Right lobe of liver (tissue), 6 donors: Measurements from ENCODE around the gene NEUROD1. TPM values are rescaled to one million over a fixed set of nuclear protein-coding genes. Genes with fewer than 3 reads are reported as not detected.

Experiments
- ATAC-seq, 4 donors: fragments of 200-7000 bp; cut with Tn5 transposase; one replicate each; pipeline ENCODE4 v1.9.1; 2020; ENCODE audit warnings: mild to moderate bottlenecking in 4 of 4, moderate library complexity in 4 of 4
- DNase-seq, 3 donors: peaks; one replicate each; pipeline ENCODE4 v3.0.0-alpha.2; 2020
- H3K27ac ChIP-seq, 3 donors: fragments of 200-600 bp; one replicate each; pipeline ENCODE4 v1.8.0; 2022
- H3K27me3 ChIP-seq, 2 donors: fragments of 200-600 bp; one replicate each; pipeline ENCODE4 v1.8.0; 2022
- H3K36me3 ChIP-seq, 4 donors: fragments of 200-600 bp; sonication (generic) in 1 of 4; one replicate each; pipeline versions ENCODE4 v1.5.1 to v1.8.0; 2017 to 2022; ENCODE audit warnings: control low read depth in 1 of 4
- H3K4me1 ChIP-seq, 4 donors: fragments of 200-600 bp; sonication (generic) in 1 of 4; one replicate each; pipeline versions ENCODE4 v1.5.1 to v1.8.0; 2017 to 2022; ENCODE audit warnings: control low read depth in 1 of 4
- H3K4me3 ChIP-seq, 3 donors: fragments of 200-600 bp; one replicate each; pipeline ENCODE4 v1.8.0; 2022
- H3K9me3 ChIP-seq, 4 donors: fragments of 200-600 bp; sonication (generic) in 1 of 4; one replicate each; pipeline versions ENCODE4 v1.5.1 to v1.8.0; 2017 to 2022; ENCODE audit warnings: control low read depth in 1 of 4
- CTCF ChIP-seq, 4 donors: fragments of 200-600 bp in 3 of 4; fragments of 450-650 bp in 1 of 4; IDR thresholded peaks; one replicate each; pipeline versions ENCODE4 v1.5.1 to v1.8.0; 2016 to 2022; ENCODE audit warnings: antibody characterized with exemption in 4 of 4, mild to moderate bottlenecking in 2 of 4
- POLR2A ChIP-seq: fragments of 450-650 bp; IDR thresholded peaks from one replicate; pipeline ENCODE4 v1.6.1; 2017; ENCODE audit warnings: antibody characterized with exemption, mild to moderate bottlenecking
- WGBS: methylation state at CpG from one replicate; pipeline ENCODE4 v1.1.6; 2018; ENCODE audit warnings: low coverage, low lambda C conversion rate; ENCODE audit not compliant: insufficient coverage; ENCODE audit errors: missing lambda C conversion rate; 5-methylcytosine and 5-hydroxymethylcytosine counted together
- intact Hi-C, 2 donors: fragments of 100-400 bp; cut with DNase I; formaldehyde crosslinking; loops; one replicate each; pipeline versions ENCODE4 v1.11.2 to v1.14.1; 2022
- total RNA-seq, 6 experiments: library from RNA; depleted of rRNA in 2 of 6; stranded (reverse); fragments of >200 nt in 2 of 6; fragmentation: NEBNext Ultra II Directional in 3 of 6; extraction: Animal tissue kit (Norgen Biotek cat#: 25700) in 3 of 6; gene quantifications; one replicate each; pipeline versions ENCODE4 v1.1.0 to v1.2.4, GENCODE V29; 2016 to 2023
- donor health status: DM: no; HTN: yes; CAD: no.
- donor health status: DM: no; HTN: no; CAD: no.
- donor health status: DM: no; HTN: no; CAD: no.
- donor health status: DM: no; HTN: yes; CAD: no.
- donor health status: DM: no; HTN: yes; CAD: no.

The NEUROD1 gene
- total RNA-seq, 6 experiments from 2014 or later, result not detected

DNA sequence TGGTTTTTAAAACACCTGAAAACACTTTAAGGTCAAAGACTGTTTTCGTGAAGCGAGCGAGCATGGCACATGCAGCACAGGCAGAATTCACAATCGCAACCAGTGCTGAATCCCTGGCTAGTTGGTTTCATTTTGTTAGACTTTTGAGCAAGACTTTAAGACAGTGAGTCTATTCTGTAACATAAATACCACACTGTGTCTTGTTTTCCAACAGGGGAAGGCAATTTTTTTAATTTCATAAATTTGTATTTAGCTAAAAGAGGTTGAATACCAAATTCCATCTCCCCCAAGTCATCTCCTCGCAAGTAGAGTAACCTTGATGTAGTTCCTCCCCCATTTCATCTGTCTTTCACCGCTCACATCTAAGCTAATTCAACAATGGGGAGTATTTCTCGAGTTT, 24.8 kb downstream of the NEUROD1 start:
- intact Hi-C loops, result no loop called here
- Histone ChIP-seq H3K9me3 (no peaks in the 10 kb centered on the region), H3K27ac (no peak overlapping the region), H3K4me3 (no peak overlapping the region), H3K4me1 (no peaks in the 10 kb centered on the region), H3K27me3 (no peaks in the 10 kb centered on the region), H3K36me3 (no peaks in the 10 kb centered on the region)
- 61% methylated on average over 7 of the region's 7 CpGs for WGBS
- DNase-seq, result no peak
- no peak for ATAC-seq
- TF ChIP-seq POLR2A (no peak), CTCF (IDR thresholded peaks at IDR 0.05) (no peak)

DNA sequence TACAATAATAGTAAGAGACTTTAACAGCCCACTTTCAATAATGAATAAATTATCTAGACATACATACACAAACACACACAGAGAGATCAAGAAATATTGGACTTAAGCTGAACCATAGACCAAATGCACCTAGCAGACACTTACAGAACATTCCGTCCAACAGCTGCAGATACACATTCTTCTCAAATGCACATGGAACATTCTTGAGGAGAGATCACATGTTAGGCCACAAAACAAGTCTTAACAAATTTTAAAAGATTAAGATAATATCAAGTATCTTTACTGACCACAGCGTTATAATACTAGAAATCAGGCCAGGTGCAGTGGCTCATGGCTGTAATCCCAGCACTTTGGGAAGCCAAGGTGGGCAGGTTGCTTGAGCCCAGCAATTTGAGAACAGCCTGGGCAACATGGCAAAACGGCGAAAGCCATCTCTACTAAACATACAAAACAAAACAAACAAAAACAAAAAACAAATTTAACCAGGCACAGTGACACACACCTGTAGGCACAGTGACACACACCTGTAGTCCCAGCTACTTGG, 30.8 kb downstream of the NEUROD1 start:
- no peak for DNase-seq
- no peak for ATAC-seq
- TF ChIP-seq CTCF (IDR thresholded peaks at IDR 0.05), result no peak
- TF ChIP-seq POLR2A, result no peak
- WGBS, result 71% methylated on average over 4 of the region's 4 CpGs
- no peaks in the 10 kb centered on the region for H3K4me1 ChIP-seq
- intact Hi-C loops, result no loop called here
- no peaks in the 10 kb centered on the region for H3K27me3 ChIP-seq
- H3K4me3 ChIP-seq, result no peak overlapping the region
- no peak overlapping the region for H3K27ac ChIP-seq
- H3K36me3 ChIP-seq, result no peaks in the 10 kb centered on the region
- no peaks in the 10 kb centered on the region for H3K9me3 ChIP-seq

GRCh38 chr2:181648478-181649155, 31.7 kb downstream of the NEUROD1 start:
- intact Hi-C loops, result no loop called here
- H3K27ac ChIP-seq, result no peak overlapping the region
- WGBS, result 60% methylated on average over 2 of the region's 2 CpGs
- H3K4me1 ChIP-seq, result no peaks in the 10 kb centered on the region
- DNase-seq (no peak), ATAC-seq (no peak)
- H3K4me3 ChIP-seq, result no peak overlapping the region
- H3K27me3 ChIP-seq, result no peaks in the 10 kb centered on the region
- H3K36me3 ChIP-seq, result no peaks in the 10 kb centered on the region
- no peaks in the 10 kb centered on the region for H3K9me3 ChIP-seq
- TF ChIP-seq CTCF (IDR thresholded peaks at IDR 0.05) (no peak), POLR2A (no peak)

DNA sequence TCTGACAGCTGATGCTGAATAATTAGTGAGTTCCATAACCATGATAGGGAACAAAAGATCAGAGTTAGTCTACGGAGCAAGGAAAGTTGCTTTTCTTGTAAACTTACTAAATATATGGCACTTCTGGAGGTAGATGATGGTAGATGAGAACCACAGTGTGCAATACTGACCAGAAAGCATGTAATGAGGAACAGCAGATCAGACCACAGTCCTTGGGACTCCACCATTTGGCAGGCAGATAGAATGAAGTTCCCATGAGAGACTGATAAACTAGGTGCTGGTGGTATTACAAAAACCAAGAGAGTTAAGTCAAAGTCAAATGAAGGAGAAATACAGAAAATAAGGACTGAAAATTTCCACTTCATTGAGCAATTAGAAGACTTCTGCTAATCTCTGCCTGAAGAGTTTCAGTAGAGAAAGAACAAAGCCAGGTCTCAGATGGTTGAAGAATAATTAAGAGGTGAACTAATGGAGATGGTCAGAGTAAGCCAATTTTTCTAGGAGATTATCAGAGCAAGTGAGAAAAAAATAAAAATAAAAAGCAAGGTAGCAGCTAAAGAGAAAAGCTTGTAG, 33.8 kb downstream of the NEUROD1 start:
- ATAC-seq (no peak), DNase-seq (no peak)
- H3K4me1 ChIP-seq, result no peaks in the 10 kb centered on the region
- 53% methylated on average over 1 of the region's 1 CpG for WGBS
- no peaks in the 10 kb centered on the region for H3K36me3 ChIP-seq
- H3K27me3 ChIP-seq, result no peaks in the 10 kb centered on the region
- TF ChIP-seq CTCF (IDR thresholded peaks at IDR 0.05) (no peak), POLR2A (no peak)
- H3K27ac ChIP-seq, result no peak overlapping the region
- intact Hi-C loops, result no loop called here
- no peaks in the 10 kb centered on the region for H3K9me3 ChIP-seq
- H3K4me3 ChIP-seq, result no peak overlapping the region
